DOHH2 (cell line): Measurements from ENCODE around the gene PEX26.

ENCODE experiments used
- CTCF ChIP-seq: fragments of 200-600 bp; sonication (generic); IDR thresholded peaks from one replicate; pipeline ENCODE4 v1.5.1; 2014; ENCODE audit warnings: antibody characterized with exemption, mild to moderate bottlenecking, low read depth, low read length; ENCODE audit not compliant: poor library complexity, severe bottlenecking
- EZH2phosphoT487 ChIP-seq: fragments of 200-600 bp; sonication (generic); IDR thresholded peaks from 2 replicates; pipeline ENCODE4 v1.6.1; 2017; ENCODE audit warnings: borderline replicate concordance, mild to moderate bottlenecking, antibody characterized with exemption, low read length, moderate library complexity, mixed read lengths

DNA sequence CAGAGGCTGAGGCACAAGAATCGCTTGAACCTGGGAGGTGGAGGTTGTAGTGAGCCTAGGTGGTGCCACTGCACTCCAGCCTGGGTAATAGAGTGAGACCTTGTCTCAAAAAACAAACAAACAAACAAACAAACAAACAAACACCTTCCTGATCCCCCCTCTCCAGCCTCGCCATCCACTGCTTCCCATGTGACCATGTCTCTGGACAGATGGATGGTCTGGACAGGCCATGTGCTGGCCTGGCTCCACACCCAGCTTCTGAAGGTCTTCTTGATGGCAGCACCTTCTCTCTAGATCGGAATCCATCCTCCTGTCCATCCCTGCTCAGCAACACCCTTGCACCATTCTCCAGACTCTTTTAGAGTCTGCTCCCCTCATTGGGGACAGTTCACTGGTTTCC lies 10.7 kb upstream of the PEX26 start:
- TF ChIP-seq CTCF (no peak), EZH2phosphoT487 (no peak)
